ENCODE measurements around the gene SNX1. TPM values are rescaled to one million over a fixed set of nuclear protein-coding genes. Genes with fewer than 3 reads are reported as not detected.

Gene SNX1
- total and polyA plus RNA-seq, 10 of the 15 experiments (the other 5 are each of a cell fraction or from before 2014, with no cell fraction given) = 17.8 to 115 (median 96.3) TPM

DNA sequence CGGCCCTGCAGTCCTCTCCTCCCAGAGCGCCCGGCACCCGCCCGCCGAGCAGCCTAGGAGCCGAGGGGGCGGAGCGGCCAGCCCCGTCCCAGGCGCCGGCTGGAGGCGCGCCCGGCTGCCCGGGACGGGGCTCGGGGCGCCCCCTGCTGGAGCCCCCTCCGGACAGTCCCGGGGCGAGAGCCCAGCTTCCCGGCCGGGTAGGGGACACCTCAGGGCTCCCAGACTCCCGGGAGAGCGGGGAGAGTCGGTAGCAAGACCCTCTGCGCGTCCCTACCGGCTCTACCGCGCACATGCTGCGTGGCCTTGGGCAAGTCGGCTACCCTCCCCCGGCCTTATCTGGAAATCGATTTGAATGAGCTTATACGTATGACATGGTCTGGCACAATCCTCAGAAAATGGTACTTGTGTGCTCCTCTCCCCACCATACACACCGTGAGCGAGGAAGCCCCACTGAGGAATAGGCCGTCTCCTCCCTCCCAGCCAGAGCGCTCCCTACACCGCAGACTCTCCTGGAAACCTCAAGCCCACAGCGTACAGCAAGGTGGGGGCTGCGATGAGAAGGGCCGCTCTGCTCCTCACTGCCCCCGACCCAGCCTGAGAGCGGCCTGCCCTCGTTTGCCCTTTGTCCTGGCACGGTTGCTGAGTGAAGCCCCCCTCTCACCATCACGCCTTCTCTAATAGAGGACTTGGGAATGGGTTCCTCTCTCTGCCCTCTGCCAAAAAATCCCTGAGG, 49.2 kb upstream of the SNX1 start, which contains the start of gene DAPK2:
Gene DAPK2 (minus strand): TSS at position 65 of the 733 bp plus-strand sequence. CDS start 6,224 bp downstream, outside the sequence.
- ChIA-PET CTCF (interaction anchor here (0.6 to 6.6 kb wide), 46 partner anchors 8 to 458 kb away, joined by 3 to 65 read pairs (median 6); partner anchors contain the start of genes CIAO2A and HERC1), RAD21 (ENCODE audit: unreplicated experiment) (interaction anchor here (0.6 to 8.3 kb wide), 31 partner anchors 10 to 581 kb away, joined by 3 to 104 read pairs (median 4); no protein-coding TSS in a partner anchor), POLR2A (interaction anchor here (0.6 to 4.2 kb wide), 5 partner anchors 9 to 294 kb away, joined by 3 to 19 read pairs (median 6); no protein-coding TSS in a partner anchor), SMC1A (ENCODE audit: uncharacterized antibody, unreplicated experiment) (interaction anchor here (0.7 to 8.9 kb wide), 24 partner anchors 17 to 319 kb away, joined by 3 to 79 read pairs (median 4); no protein-coding TSS in a partner anchor)
- Histone ChIP-seq H3K36me3 (ENCODE audit: control insufficient read depth in 2 of 2, insufficient read depth in 2 of 2, low read length in 1 of 2) (no peaks in the 10 kb centered on the region), H3K9ac (ENCODE audit: control insufficient read depth, insufficient read depth, low read length) (peak within 1 kb of the TSS; percentile 31), H3K79me2 (ENCODE audit: control insufficient read depth, insufficient read depth, low read length) (peaks cover 29% of the 10 kb centered on the region), H2AFZ (ENCODE audit: control insufficient read depth, low read depth, low read length) (peak within 1 kb of the TSS; percentile 82), H3K4me3 (peak within 1 kb of the TSS; percentile 69), H4K20me1 (ENCODE audit: control insufficient read depth, insufficient read depth) (no peaks in the 10 kb centered on the region), H3K27ac (ENCODE audit: control insufficient read depth, insufficient read depth) (peak within 1 kb of the TSS; percentile 55), H3K9me3 (replicated peaks; ENCODE audit: control insufficient read depth, insufficient read depth, low read length) (no peaks in the 10 kb centered on the region), H3K27me3 (replicated peaks in 1 of 2; ENCODE audit: control insufficient read depth in 2 of 2, insufficient read depth in 2 of 2, low read length in 1 of 2) (no peaks in the 10 kb centered on the region), H3K4me1 (ENCODE audit: control insufficient read depth, insufficient read depth, low read length) (peaks cover 36% of the 10 kb centered on the region), H3K4me2 (ENCODE audit: control insufficient read depth, insufficient read depth) (peak within 1 kb of the TSS; percentile 79)
- FAIRE-seq (no peak), ATAC-seq (peak; percentile 79), DNase-seq (ENCODE audit: low read depth, low spot score) (no peak)
- BruUV-seq (replicated peaks) = no TSS peak
- 16% methylated on average over 43 of the region's 50 CpGs for WGBS (ENCODE audit: insufficient coverage, insufficient replicate concordance, low lambda C conversion rate, missing lambda C conversion rate)
- in situ Hi-C loops (cut with MboI) = no loop called here
- intact Hi-C loops (cut with micrococcal nuclease; ENCODE audit: unreplicated experiment) = loop anchor here (2.0 to 5.0 kb wide), 2 partner anchors 220 to 294 kb away; no protein-coding TSS in a partner anchor
- no peak for TF ChIP-seq POLR2AphosphoS5 (IDR thresholded peaks at IDR 0.05; ENCODE audit: low read length)
- TF ChIP-seq LARP7 (IDR thresholded peaks at IDR 0.05) = no peak
- TF ChIP-seq EGR1 (IDR thresholded peaks at IDR 0.05; ENCODE audit: borderline replicate concordance in 1 of 2, low read depth in 2 of 2, low read length in 2 of 2) = peak in 1 of 2 experiments; percentile 38; a peak in 1 of 3 replicates
- TF ChIP-seq, protein P1, sequence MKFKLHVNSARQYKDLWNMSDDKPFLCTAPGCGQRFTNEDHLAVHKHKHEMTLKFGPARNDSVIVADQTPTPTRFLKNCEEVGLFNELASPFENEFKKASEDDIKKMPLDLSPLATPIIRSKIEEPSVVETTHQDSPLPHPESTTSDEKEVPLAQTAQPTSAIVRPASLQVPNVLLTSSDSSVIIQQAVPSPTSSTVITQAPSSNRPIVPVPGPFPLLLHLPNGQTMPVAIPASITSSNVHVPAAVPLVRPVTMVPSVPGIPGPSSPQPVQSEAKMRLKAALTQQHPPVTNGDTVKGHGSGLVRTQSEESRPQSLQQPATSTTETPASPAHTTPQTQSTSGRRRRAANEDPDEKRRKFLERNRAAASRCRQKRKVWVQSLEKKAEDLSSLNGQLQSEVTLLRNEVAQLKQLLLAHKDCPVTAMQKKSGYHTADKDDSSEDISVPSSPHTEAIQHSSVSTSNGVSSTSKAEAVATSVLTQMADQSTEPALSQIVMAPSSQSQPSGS (IDR thresholded peaks at IDR 0.05; ENCODE audit: low read length) = no peak
- TF ChIP-seq SKIL (IDR thresholded peaks at IDR 0.05; ENCODE audit: low read depth, poor library complexity, severe bottlenecking) = no peak
- no peak for TF ChIP-seq SIX5 (IDR thresholded peaks at IDR 0.05; ENCODE audit: low read depth, low read length, severe bottlenecking)
- no peak for TF ChIP-seq TCF3 (IDR thresholded peaks at IDR 0.05; ENCODE audit: borderline replicate concordance, insufficient read depth, low read depth, low read length)
- no peak for TF ChIP-seq KLF5 (IDR thresholded peaks at IDR 0.05; ENCODE audit: partially characterized antibody)
- TF ChIP-seq, protein P2, sequence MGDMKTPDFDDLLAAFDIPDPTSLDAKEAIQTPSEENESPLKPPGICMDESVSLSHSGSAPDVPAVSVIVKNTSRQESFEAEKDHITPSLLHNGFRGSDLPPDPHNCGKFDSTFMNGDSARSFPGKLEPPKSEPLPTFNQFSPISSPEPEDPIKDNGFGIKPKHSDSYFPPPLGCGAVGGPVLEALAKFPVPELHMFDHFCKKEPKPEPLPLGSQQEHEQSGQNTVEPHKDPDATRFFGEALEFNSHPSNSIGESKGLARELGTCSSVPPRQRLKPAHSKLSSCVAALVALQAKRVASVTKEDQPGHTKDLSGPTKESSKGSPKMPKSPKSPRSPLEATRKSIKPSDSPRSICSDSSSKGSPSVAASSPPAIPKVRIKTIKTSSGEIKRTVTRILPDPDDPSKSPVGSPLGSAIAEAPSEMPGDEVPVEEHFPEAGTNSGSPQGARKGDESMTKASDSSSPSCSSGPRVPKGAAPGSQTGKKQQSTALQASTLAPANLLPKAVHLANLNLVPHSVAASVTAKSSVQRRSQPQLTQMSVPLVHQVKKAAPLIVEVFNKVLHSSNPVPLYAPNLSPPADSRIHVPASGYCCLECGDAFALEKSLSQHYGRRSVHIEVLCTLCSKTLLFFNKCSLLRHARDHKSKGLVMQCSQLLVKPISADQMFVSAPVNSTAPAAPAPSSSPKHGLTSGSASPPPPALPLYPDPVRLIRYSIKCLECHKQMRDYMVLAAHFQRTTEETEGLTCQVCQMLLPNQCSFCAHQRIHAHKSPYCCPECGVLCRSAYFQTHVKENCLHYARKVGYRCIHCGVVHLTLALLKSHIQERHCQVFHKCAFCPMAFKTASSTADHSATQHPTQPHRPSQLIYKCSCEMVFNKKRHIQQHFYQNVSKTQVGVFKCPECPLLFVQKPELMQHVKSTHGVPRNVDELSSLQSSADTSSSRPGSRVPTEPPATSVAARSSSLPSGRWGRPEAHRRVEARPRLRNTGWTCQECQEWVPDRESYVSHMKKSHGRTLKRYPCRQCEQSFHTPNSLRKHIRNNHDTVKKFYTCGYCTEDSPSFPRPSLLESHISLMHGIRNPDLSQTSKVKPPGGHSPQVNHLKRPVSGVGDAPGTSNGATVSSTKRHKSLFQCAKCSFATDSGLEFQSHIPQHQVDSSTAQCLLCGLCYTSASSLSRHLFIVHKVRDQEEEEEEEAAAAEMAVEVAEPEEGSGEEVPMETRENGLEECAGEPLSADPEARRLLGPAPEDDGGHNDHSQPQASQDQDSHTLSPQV (IDR thresholded peaks at IDR 0.05) = peak; percentile 52; the same call in 1 of the 2 replicates
- peak; percentile 32; the same call in 1 of the 2 replicates for TF ChIP-seq MXI1 (IDR thresholded peaks at IDR 0.05; ENCODE audit: low read depth, low read length)
- peak in 1 of 2 experiments; percentile 48; a peak in 1 of 4 replicates for TF ChIP-seq BHLHE40 (IDR thresholded peaks at IDR 0.05; ENCODE audit: borderline replicate concordance in 1 of 2, low read depth in 2 of 2, low read length in 1 of 2)
- TF ChIP-seq BRCA1 (IDR thresholded peaks at IDR 0.05; ENCODE audit: low read depth, low read length) = no peak
- no peak for TF ChIP-seq MYB (IDR thresholded peaks at IDR 0.05; ENCODE audit: borderline replicate concordance, low read depth, low read length)
- TF ChIP-seq IKZF1 (conservative IDR thresholded peaks at IDR 0.05) = peak; percentile 90
- peak; percentile 54; the same call in 1 of the 2 replicates for TF ChIP-seq DPF2 (IDR thresholded peaks at IDR 0.05)

Measured in GM12878 (cell line).